Gastroesophageal sphincter (tissue), 3 donors: ENCODE data around the gene FOSL1.

Experiments
- EP300 ChIP-seq: sonication (generic); formaldehyde crosslinking; IDR thresholded peaks from one replicate; pipeline ENCODE4 v1.6.1; 2017; ENCODE audit warnings: antibody characterized with exemption, mild to moderate bottlenecking
- POLR2A ChIP-seq, 2 donors: fragments of 450-650 bp; IDR thresholded peaks; one replicate each; pipeline ENCODE4 v1.6.1; 2017; ENCODE audit warnings: antibody characterized with exemption in 2 of 2, mild to moderate bottlenecking in 2 of 2, moderate library complexity in 1 of 2
- POLR2AphosphoS5 ChIP-seq: sonication (generic); formaldehyde crosslinking; IDR thresholded peaks from one replicate; pipeline ENCODE4 v1.6.1; 2017; ENCODE audit warnings: antibody characterized with exemption
- TF ChIP-seq, protein P1 (sequence below), 4 experiments: fragments of 200-600 bp in 2 of 4; fragments of 450-650 bp in 2 of 4; sonication (generic) in 1 of 4; IDR thresholded peaks; one replicate each; pipeline ENCODE4 v1.5.1; 2017 to 2019; ENCODE audit warnings: antibody characterized with exemption in 4 of 4, mild to moderate bottlenecking in 2 of 4, moderate library complexity in 2 of 4

DNA sequence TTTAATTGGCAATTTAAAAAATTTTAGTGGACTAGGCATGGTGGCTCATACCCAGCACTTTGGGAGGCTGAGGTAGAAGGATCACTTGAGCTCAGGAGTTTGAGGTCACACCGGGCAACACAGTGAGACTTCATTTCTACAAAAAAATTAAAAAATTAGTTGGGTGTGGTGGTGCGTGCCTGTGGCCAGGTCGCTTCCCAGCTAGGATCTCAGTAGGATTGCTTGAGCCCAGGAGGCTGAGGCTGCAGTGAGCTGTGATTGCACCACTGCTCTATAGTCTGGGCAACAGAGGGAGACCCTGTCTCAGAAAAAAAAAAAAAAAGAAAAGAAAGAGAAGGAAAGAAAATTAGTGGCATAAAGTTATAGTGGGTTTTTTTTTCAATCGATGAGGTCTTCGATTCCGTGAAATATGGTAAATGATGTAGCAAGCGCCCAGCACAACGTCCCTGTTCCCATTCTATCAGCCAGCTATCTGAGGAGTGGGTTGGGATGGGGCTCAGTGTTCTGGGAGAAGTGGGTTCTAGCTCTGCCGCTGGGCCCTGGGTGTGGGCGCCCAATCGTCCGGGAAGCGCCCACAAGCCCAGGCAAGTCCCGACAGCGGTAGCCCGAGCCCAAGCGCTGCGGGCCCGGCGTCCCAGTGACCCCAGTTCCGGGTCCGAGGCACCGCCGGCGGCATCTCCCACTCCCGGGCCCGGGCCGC is 1.4 kb downstream of the FOSL1 start:
- TF ChIP-seq EP300 (no peak), POLR2A (IDR thresholded peaks at IDR 0.05) (no peak), POLR2AphosphoS5 (no peak)
- TF ChIP-seq, protein P1, sequence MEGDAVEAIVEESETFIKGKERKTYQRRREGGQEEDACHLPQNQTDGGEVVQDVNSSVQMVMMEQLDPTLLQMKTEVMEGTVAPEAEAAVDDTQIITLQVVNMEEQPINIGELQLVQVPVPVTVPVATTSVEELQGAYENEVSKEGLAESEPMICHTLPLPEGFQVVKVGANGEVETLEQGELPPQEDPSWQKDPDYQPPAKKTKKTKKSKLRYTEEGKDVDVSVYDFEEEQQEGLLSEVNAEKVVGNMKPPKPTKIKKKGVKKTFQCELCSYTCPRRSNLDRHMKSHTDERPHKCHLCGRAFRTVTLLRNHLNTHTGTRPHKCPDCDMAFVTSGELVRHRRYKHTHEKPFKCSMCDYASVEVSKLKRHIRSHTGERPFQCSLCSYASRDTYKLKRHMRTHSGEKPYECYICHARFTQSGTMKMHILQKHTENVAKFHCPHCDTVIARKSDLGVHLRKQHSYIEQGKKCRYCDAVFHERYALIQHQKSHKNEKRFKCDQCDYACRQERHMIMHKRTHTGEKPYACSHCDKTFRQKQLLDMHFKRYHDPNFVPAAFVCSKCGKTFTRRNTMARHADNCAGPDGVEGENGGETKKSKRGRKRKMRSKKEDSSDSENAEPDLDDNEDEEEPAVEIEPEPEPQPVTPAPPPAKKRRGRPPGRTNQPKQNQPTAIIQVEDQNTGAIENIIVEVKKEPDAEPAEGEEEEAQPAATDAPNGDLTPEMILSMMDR (IDR thresholded peaks at IDR 0.05) = no peak
